ENCODE measurements around the gene TMSB4Y. TPM values are rescaled to one million over a fixed set of nuclear protein-coding genes. Genes with fewer than 3 reads are reported as not detected.
A peak's percentile ranks its signal among the peaks of the same experiment; 100 is the strongest.

TMSB4Y gene
- total RNA-seq, 6 donors from 2014 or later, result 0.88 to 1.5 TPM; not detected in 4

DNA sequence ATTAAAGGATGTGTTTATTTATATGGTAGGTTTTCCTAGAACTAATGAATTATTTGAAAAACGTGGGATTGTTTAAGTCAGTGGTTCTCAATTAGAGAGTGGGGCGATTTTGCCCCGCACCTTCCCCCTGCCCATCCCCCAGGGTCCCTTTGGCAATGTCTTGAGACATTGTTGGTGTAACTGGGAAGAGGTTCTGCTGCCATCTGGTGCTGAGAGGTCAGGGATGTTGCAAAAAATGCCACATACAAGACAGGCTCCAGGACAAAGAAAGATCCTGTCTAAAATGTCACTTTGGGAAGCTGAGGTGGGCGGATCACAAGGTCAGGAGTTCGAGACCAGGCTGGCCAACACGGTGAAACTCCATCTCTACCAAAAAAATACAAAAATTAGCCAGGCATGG, 25.8 kb downstream of the TMSB4Y start:
- ATAC-seq (ENCODE audit: low FRiP score in 2 of 2) (no peak), DNase-seq (no peak)
- Histone ChIP-seq H3K4me1 (no peaks in the 10 kb centered on the region), H3K36me3 (no peaks in the 10 kb centered on the region), H3K27ac (no peak overlapping the region), H3K9me3 (no peaks in the 10 kb centered on the region), H3K27me3 (no peaks in the 10 kb centered on the region), H3K4me3 (no peak overlapping the region)
- no peak for TF ChIP-seq POLR2AphosphoS5 (IDR thresholded peaks at IDR 0.05)
- TF ChIP-seq, protein P1, sequence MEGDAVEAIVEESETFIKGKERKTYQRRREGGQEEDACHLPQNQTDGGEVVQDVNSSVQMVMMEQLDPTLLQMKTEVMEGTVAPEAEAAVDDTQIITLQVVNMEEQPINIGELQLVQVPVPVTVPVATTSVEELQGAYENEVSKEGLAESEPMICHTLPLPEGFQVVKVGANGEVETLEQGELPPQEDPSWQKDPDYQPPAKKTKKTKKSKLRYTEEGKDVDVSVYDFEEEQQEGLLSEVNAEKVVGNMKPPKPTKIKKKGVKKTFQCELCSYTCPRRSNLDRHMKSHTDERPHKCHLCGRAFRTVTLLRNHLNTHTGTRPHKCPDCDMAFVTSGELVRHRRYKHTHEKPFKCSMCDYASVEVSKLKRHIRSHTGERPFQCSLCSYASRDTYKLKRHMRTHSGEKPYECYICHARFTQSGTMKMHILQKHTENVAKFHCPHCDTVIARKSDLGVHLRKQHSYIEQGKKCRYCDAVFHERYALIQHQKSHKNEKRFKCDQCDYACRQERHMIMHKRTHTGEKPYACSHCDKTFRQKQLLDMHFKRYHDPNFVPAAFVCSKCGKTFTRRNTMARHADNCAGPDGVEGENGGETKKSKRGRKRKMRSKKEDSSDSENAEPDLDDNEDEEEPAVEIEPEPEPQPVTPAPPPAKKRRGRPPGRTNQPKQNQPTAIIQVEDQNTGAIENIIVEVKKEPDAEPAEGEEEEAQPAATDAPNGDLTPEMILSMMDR (IDR thresholded peaks at IDR 0.05), result peak in 1 of 6 experiments; percentile 15
- no peak for TF ChIP-seq EP300 (IDR thresholded peaks at IDR 0.05)
- WGBS, 2 donors, result 66% methylated on average over 4 of the region's 6 CpGs; no CpG with 5 or more reads in 1 of the 2 donors

DNA sequence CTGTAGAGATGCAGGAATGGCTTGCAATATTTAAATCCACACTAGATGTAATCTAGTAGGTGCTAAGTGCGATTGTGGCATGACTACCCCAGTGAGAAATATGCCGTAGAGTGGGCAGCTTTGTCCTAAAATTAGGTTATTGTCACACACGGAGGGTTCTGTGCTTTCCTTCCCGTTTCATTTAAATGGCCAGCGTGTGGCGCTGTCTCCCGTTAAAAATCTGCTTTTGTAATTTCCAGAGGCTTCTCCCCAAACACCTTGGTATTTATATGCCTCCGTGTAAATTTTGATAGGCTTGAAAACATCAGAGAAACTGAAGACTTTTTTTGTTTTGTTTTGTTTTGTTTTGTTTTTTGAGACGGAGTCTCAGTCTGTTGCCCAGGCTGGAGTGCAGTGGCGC, 34.9 kb downstream of the TMSB4Y start:
- 19% methylated on average over 10 of the region's 10 CpGs; no CpG with 5 or more reads in 1 of the 2 donors for WGBS, 2 donors
- no peak overlapping the region for H3K27ac ChIP-seq
- no peak for DNase-seq

DNA sequence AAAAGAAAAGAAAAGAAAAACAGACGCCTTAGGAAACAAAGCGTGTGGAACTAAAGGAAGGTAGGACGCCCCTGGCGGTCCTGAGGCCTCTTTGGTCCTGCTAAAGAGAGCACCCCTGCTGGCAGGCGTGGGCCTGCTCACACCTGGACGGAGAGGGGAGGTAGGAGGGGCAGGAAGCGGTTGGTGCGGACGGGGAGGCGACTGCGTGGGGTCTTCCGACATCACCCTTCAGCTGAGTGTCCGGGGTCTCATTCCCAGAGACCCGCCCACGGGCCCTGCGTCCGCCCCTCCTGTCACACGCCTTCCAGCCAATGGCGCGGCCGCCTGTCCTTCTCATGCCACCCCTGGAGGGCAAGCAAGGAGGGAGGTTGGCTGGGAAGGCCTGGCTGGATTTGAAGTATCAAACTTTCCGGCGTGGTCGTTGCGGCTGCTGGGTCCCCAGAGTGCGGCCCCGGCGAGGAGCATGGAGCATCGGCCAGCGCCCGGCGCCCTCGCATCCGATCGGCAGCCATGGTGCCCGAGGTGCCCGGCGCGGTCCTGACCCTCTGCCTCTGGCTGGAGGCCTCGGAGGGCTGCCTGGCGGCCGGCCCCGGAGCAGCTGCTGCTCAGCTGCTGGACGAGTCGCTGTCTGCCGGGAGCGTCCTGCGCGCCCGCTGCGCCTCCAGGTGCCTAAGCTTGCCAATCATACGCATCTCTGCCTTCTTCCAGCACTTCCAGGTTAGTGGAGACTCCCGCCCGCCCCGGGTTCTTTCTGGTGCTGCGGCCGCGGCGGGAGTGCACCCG, 47.8 kb downstream of the TMSB4Y start:
- Histone ChIP-seq H3K27me3 (no peaks in the 10 kb centered on the region), H3K9me3 (no peaks in the 10 kb centered on the region), H3K4me1 (no peaks in the 10 kb centered on the region), H3K27ac (no peak overlapping the region), H3K4me3 (peak overlapping the region in 2 of 4 donors; percentile 51 to 54), H3K36me3 (no peaks in the 10 kb centered on the region)
- ATAC-seq (ENCODE audit: low FRiP score in 2 of 2) (peak in 1 of 2 donors; percentile 60), DNase-seq (peak in 1 of 2 donors; percentile 87)
- 2% methylated on average over 18 of the region's 60 CpGs; no CpG with 5 or more reads in 1 of the 2 donors for WGBS, 2 donors
- TF ChIP-seq, protein P1 (IDR thresholded peaks at IDR 0.05), result peak in 2 of 6 experiments; percentile 16 to 19
- no peak for TF ChIP-seq POLR2A (IDR thresholded peaks at IDR 0.05)

More for the DNA sequence above, 34.9 kb downstream of the TMSB4Y start:
- Histone ChIP-seq H3K36me3 (no peaks in the 10 kb centered on the region), H3K27me3 (no peaks in the 10 kb centered on the region), H3K9me3 (no peaks in the 10 kb centered on the region), H3K4me1 (no peaks in the 10 kb centered on the region), H3K4me3 (no peak overlapping the region)
- TF ChIP-seq, protein P1 (IDR thresholded peaks at IDR 0.05), result peak in 2 of 6 experiments; percentile 36 to 40
- no peak for TF ChIP-seq POLR2AphosphoS5 (IDR thresholded peaks at IDR 0.05)
- ATAC-seq (ENCODE audit: low FRiP score in 2 of 2), result no peak

DNA sequence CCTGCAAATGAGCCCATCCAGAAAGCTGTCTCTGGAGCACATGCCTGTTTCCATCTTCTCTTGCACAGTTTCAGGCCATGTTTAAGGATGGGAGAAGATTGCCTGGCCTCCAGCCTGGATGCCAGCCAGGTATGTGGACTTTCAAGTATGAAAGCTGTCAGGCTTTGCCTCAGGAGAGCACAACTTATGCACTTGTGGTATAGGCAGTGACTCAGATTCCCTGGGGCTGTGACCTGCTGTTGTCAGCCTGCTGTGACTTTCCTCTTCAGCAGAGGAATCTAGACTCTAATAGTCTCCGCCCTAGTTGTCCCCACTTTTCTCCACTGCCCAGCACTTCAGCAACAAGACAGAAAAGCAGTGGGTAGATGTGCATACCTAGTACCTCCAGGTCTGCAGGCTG, 51.0 kb downstream of the TMSB4Y start:
- Histone ChIP-seq H3K36me3 (no peaks in the 10 kb centered on the region), H3K27ac (no peak overlapping the region), H3K27me3 (no peaks in the 10 kb centered on the region), H3K9me3 (no peaks in the 10 kb centered on the region), H3K4me3 (no peak overlapping the region), H3K4me1 (no peaks in the 10 kb centered on the region)
- ATAC-seq (ENCODE audit: low FRiP score in 2 of 2), result no peak
- TF ChIP-seq, protein P1 (IDR thresholded peaks at IDR 0.05), result no peak
- TF ChIP-seq POLR2AphosphoS5 (IDR thresholded peaks at IDR 0.05) (no peak), EP300 (IDR thresholded peaks at IDR 0.05) (no peak), POLR2A (IDR thresholded peaks at IDR 0.05) (no peak)
- no peak for DNase-seq
- WGBS, 2 donors, result 83% methylated on average over 1 of the region's 1 CpG; no CpG with 5 or more reads in 1 of the 2 donors

Other genes starting within 250 kb of the TMSB4Y start
- gene UTY, start 223.9 kb upstream of the TMSB4Y start, total RNA-seq, result 100 to 1,000 TPM in 1 of 6 donors, 10 to 100 TPM in 2, under 1 TPM in 1, not detected in 2; 0.26 to 201 (median 35.1) TPM

All from upper lobe of left lung (tissue), 6 donors.